Parathyroid adenoma (tissue), 2 donors: Measurements from ENCODE around the gene C1orf174.

Experiments used
- H2AFZ ChIP-seq: fragments of 300-600 bp; sonication (generic); one replicate; pipeline ENCODE4 v1.7.0; 2017; ENCODE audit warnings: antibody characterized with exemption, mild to moderate bottlenecking
- H3K27ac ChIP-seq: fragments of 300-600 bp; sonication (generic); one replicate; pipeline ENCODE4 v1.7.0; 2017
- H3K27me3 ChIP-seq: fragments of 300-600 bp; sonication (generic); one replicate; pipeline ENCODE4 v1.7.0; 2017; ENCODE audit warnings: low read length; ENCODE audit not compliant: control insufficient read depth, insufficient read depth
- H3K36me3 ChIP-seq: fragments of 300-600 bp; sonication (generic); one replicate; pipeline ENCODE4 v1.7.0; 2017; ENCODE audit warnings: low read length; ENCODE audit not compliant: control insufficient read depth, insufficient read depth
- H3K4me1 ChIP-seq: fragments of 300-600 bp; sonication (generic); one replicate; pipeline ENCODE4 v1.7.0; 2017; ENCODE audit warnings: control low read depth
- H3K4me2 ChIP-seq: fragments of 300-600 bp; sonication (generic); one replicate; pipeline ENCODE4 v1.7.0; 2017; ENCODE audit warnings: low read length
- H3K4me3 ChIP-seq: fragments of 300-600 bp; sonication (generic); one replicate; pipeline ENCODE4 v1.7.0; 2017; ENCODE audit warnings: low read depth, low read length
- H3K79me2 ChIP-seq: fragments of 300-600 bp; sonication (generic); one replicate; pipeline ENCODE4 v1.7.0; 2017; ENCODE audit warnings: control low read depth
- H3K9ac ChIP-seq: fragments of 300-600 bp; sonication (generic); one replicate; pipeline ENCODE4 v1.7.0; 2017; ENCODE audit warnings: mild to moderate bottlenecking
- H3K9me3 ChIP-seq: fragments of 300-600 bp; sonication (generic); one replicate; pipeline ENCODE4 v1.7.0; 2017; ENCODE audit warnings: low read length; ENCODE audit not compliant: control insufficient read depth
- TF ChIP-seq, protein P1 (sequence below): fragments of 300-600 bp; sonication (generic); IDR thresholded peaks from one replicate; pipeline ENCODE4 v1.7.0; 2017; ENCODE audit warnings: antibody characterized with exemption, mild to moderate bottlenecking
- donor health status: primary hyperparathyroidism.

The C1orf174 gene

DNA sequence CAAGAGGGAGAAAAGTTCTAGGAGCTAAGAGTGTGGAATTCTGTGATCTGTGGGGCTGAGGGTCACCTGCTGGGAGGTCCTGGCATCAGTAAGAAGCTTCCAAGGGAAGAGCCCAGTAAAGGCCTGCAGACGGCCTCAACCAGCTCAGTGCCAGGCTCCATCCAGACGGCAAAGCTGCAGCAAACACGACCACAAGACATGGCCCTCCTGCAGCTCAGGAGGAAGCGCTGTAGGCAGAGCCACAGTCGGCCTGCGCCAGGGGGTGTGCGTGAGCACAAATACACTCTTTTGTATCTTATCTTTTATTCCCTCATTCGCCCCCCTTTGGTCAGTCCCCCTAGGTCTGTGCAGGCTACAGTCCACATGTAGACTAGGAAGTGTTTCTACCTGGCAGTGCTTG is 13.4 kb downstream of the C1orf174 start:
- no peaks in the 10 kb centered on the region for H3K79me2 ChIP-seq
- TF ChIP-seq, protein P1, sequence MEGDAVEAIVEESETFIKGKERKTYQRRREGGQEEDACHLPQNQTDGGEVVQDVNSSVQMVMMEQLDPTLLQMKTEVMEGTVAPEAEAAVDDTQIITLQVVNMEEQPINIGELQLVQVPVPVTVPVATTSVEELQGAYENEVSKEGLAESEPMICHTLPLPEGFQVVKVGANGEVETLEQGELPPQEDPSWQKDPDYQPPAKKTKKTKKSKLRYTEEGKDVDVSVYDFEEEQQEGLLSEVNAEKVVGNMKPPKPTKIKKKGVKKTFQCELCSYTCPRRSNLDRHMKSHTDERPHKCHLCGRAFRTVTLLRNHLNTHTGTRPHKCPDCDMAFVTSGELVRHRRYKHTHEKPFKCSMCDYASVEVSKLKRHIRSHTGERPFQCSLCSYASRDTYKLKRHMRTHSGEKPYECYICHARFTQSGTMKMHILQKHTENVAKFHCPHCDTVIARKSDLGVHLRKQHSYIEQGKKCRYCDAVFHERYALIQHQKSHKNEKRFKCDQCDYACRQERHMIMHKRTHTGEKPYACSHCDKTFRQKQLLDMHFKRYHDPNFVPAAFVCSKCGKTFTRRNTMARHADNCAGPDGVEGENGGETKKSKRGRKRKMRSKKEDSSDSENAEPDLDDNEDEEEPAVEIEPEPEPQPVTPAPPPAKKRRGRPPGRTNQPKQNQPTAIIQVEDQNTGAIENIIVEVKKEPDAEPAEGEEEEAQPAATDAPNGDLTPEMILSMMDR = no peak
- H2AFZ ChIP-seq = no peak overlapping the region
- H3K9ac ChIP-seq = no peak overlapping the region
- H3K4me1 ChIP-seq = no peaks in the 10 kb centered on the region
- no peaks in the 10 kb centered on the region for H3K27me3 ChIP-seq
- no peak overlapping the region for H3K4me3 ChIP-seq
- no peak overlapping the region for H3K4me2 ChIP-seq
- no peak overlapping the region for H3K27ac ChIP-seq
- H3K36me3 ChIP-seq = no peaks in the 10 kb centered on the region
- H3K9me3 ChIP-seq = no peaks in the 10 kb centered on the region

DNA sequence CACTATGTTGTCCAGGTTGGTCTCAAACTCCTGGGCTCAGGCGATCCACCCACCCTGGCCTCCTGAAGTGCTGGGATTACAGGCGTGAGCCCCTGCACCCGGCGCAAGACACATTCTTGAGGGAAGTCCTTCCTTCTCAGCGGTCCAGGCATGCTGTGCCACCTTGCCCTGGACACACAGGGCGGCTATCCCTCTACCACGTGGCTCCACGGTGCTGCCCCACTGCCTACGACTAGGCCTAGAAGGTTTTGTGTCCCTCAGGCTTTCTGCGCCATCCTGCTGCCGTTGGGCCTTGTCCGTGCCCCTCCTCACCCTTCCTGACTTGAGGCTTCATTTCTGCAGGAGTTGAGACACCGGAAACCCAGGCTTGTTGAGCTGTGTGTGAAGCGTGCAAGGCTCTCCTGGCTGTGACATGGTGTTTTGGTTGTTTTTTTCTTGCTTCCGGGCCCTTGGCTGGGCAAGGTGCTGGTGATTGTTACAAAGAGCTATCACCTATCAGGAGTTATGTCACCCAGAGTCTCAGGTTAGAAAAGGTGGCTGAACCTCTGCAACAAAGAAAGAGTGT is 13.9 kb downstream of the C1orf174 start:
- no peaks in the 10 kb centered on the region for H3K4me1 ChIP-seq
- H3K27me3 ChIP-seq = no peaks in the 10 kb centered on the region
- TF ChIP-seq, protein P1 = no peak
- H3K4me2 ChIP-seq = no peak overlapping the region
- H3K9me3 ChIP-seq = no peaks in the 10 kb centered on the region
- H3K36me3 ChIP-seq = no peaks in the 10 kb centered on the region
- H3K9ac ChIP-seq = no peak overlapping the region
- no peak overlapping the region for H2AFZ ChIP-seq
- H3K4me3 ChIP-seq = no peak overlapping the region
- no peaks in the 10 kb centered on the region for H3K79me2 ChIP-seq
- no peak overlapping the region for H3K27ac ChIP-seq

DNA sequence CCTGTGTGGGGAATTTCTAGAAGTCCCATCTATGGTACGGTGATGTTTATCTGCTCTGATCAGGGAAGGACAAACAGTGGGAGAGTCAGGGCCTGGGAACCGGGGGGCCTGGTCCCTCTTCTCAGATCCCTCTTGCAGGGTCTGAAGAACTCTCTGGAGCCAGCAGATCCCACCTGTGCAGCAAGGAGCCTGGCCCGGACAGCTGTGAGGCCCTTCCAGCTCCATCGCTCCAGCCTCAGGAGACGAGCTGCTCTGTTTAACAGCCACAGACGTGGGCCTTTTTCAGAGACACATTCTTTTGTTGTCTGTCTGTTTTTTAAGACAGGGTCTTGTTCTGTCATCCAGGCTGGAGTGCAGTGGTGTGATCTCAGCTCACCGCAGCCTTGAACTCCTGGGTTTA is 14.5 kb downstream of the C1orf174 start:
- Histone ChIP-seq H3K9me3 (no peaks in the 10 kb centered on the region), H3K4me3 (no peak overlapping the region), H3K9ac (no peak overlapping the region), H3K36me3 (no peaks in the 10 kb centered on the region), H3K79me2 (no peaks in the 10 kb centered on the region), H3K27me3 (no peaks in the 10 kb centered on the region), H2AFZ (no peak overlapping the region), H3K4me1 (no peaks in the 10 kb centered on the region), H3K4me2 (no peak overlapping the region), H3K27ac (no peak overlapping the region)
- TF ChIP-seq, protein P1 = no peak

DNA sequence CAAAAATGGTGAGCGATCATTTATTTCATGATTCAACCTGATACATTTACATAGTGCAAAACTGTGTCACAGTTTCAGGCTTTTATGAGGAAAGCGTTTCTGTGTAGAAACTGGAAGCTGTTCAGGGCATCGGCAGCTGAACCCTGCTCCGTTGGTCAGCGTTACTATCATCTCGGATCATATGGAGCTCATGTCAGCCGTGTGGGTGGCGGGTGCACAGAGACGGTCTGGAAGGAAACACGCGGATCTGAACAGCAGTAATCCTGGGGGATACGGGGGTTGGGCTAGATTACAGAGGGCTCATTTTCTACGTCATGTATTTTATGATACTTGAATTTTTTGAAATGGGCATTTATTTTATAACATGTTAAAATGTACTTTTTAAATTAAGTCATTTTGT is 15.1 kb downstream of the C1orf174 start:
- Histone ChIP-seq H2AFZ (no peak overlapping the region), H3K27me3 (no peaks in the 10 kb centered on the region), H3K4me3 (no peak overlapping the region), H3K9me3 (no peaks in the 10 kb centered on the region), H3K36me3 (no peaks in the 10 kb centered on the region), H3K4me1 (no peaks in the 10 kb centered on the region), H3K4me2 (no peak overlapping the region), H3K27ac (no peak overlapping the region), H3K9ac (no peak overlapping the region), H3K79me2 (no peaks in the 10 kb centered on the region)
- TF ChIP-seq, protein P1 = no peak

DNA sequence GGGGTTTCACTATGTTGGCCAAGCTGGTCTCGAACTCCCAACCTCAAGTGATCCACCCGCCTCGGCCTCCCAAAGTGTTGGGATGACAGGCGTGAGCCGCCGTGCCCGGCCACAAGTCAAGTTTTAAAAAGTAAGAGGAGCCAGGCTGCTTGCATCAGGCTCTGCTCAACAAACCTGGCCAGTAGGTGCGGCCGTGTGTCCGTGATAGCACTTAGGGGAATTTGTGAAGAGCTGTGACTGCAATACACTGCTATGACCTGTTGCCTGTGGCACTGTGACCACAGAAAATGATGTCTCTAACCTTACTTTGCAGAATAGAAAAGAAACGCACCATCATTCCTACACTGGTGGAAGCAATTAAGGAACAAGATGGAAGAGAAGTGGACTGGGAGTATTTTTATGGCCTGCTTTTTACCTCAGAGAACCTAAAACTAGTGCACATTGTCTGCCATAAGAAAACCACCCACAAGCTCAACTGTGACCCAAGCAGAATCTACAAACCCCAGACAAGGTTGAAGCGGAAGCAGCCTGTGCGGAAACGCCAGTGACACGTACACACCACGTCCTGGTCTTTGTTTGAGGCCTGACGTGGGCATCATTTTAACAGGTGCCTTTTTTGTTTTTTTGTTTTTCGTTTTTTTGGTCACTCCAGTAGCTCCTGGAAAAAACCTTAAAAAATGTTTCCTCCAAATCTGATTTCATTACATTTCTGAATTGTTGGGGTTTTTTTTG is 16.7 kb downstream of the C1orf174 start:
- no peak overlapping the region for H3K4me2 ChIP-seq
- H3K4me1 ChIP-seq = no peaks in the 10 kb centered on the region
- H3K4me3 ChIP-seq = no peak overlapping the region
- no peak overlapping the region for H3K9ac ChIP-seq
- no peaks in the 10 kb centered on the region for H3K79me2 ChIP-seq
- no peaks in the 10 kb centered on the region for H3K36me3 ChIP-seq
- no peaks in the 10 kb centered on the region for H3K9me3 ChIP-seq
- H3K27ac ChIP-seq = no peak overlapping the region
- H2AFZ ChIP-seq = no peak overlapping the region
- no peaks in the 10 kb centered on the region for H3K27me3 ChIP-seq
- TF ChIP-seq, protein P1 = no peak
